WERI-Rb-1 (cell line): ENCODE results near the gene TMEFF1.

Experiments
- DNase-seq: peaks from one replicate; pipeline ENCODE4 v3.0.0-alpha.2; 2020
- H3K27ac ChIP-seq: fragments of 250-450 bp; sonication (Bioruptor Pico); 2 replicates; pipeline ENCODE4 v1.5.1; 2020; ENCODE audit warnings: mild to moderate bottlenecking, moderate library complexity
- H3K27me3 ChIP-seq: fragments of 250-450 bp; sonication (Bioruptor Pico); 2 replicates; pipeline ENCODE4 v1.5.1; 2021; ENCODE audit warnings: mild to moderate bottlenecking, low read depth, moderate library complexity; ENCODE audit not compliant: insufficient read depth, severe bottlenecking
- H3K36me3 ChIP-seq: fragments of 250-450 bp; sonication (Bioruptor Pico); 2 replicates; pipeline ENCODE4 v1.5.1; 2020; ENCODE audit warnings: mild to moderate bottlenecking, moderate library complexity
- H3K4me3 ChIP-seq: 2 replicates; pipeline ENCODE4 v1.5.1; 2011; ENCODE audit warnings: low read depth, mild to moderate bottlenecking, control low read depth, low read length
- H3K9me3 ChIP-seq: fragments of 250-450 bp; sonication (Bioruptor Pico); 2 replicates; pipeline ENCODE4 v1.5.1; 2021; ENCODE audit warnings: mild to moderate bottlenecking, moderate library complexity; ENCODE audit not compliant: severe bottlenecking
- TF ChIP-seq, protein P1 (sequence below): IDR thresholded peaks from 2 replicates; pipeline ENCODE4 v1.5.1; 2011; ENCODE audit warnings: low read depth, mild to moderate bottlenecking, control low read depth, inconsistent platforms, low read length

Gene TMEFF1

DNA sequence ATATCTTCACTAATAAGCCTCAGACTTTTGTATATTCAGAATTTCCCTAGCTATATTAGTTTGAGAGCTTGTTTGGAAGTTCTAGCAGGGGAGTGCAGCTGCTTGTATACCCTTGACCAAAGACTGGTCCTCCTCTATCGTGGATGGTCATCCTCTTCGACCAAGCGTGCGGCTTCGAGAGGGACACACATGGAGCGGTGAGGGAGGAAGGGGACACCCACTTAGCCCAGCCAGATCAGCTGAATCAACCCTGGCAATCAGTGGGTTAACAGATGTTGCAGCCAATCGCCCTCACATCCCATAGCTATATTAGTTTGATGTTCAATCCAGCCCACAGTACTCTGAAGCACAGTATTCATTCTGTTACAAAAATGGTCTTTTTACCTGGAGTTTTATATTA is 108.1 kb downstream of the TMEFF1 start:
- Histone ChIP-seq H3K27ac (no peak overlapping the region), H3K27me3 (no peaks in the 10 kb centered on the region), H3K36me3 (peaks cover 22% of the 10 kb centered on the region), H3K9me3 (no peaks in the 10 kb centered on the region), H3K4me3 (no peak overlapping the region)
- no peak for DNase-seq
- TF ChIP-seq, protein P1, sequence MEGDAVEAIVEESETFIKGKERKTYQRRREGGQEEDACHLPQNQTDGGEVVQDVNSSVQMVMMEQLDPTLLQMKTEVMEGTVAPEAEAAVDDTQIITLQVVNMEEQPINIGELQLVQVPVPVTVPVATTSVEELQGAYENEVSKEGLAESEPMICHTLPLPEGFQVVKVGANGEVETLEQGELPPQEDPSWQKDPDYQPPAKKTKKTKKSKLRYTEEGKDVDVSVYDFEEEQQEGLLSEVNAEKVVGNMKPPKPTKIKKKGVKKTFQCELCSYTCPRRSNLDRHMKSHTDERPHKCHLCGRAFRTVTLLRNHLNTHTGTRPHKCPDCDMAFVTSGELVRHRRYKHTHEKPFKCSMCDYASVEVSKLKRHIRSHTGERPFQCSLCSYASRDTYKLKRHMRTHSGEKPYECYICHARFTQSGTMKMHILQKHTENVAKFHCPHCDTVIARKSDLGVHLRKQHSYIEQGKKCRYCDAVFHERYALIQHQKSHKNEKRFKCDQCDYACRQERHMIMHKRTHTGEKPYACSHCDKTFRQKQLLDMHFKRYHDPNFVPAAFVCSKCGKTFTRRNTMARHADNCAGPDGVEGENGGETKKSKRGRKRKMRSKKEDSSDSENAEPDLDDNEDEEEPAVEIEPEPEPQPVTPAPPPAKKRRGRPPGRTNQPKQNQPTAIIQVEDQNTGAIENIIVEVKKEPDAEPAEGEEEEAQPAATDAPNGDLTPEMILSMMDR, result no peak

DNA sequence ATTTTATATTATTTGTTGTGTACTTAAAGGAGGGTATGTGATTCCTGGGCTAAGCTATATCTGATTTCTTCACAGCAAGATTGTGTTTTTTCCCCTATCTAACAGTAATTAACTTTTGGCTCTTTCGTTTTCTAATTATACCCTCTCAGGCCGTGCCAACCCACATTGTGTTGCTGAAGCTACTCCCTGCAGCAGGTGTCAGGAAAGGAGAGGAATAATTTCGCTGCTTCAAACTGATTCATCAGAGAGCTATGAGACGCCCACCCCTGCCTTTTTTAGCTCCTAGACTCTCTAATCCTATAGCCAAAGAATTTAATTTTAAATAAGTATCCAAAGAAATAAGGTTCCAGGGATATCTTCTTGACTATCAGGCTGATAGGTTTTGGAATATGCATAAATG is 108.7 kb downstream of the TMEFF1 start:
- no peak overlapping the region for H3K27ac ChIP-seq
- no peak for DNase-seq
- H3K9me3 ChIP-seq, result no peaks in the 10 kb centered on the region
- peaks cover 28% of the 10 kb centered on the region for H3K36me3 ChIP-seq
- TF ChIP-seq, protein P1, result no peak
- H3K4me3 ChIP-seq, result no peak overlapping the region
- no peaks in the 10 kb centered on the region for H3K27me3 ChIP-seq

DNA sequence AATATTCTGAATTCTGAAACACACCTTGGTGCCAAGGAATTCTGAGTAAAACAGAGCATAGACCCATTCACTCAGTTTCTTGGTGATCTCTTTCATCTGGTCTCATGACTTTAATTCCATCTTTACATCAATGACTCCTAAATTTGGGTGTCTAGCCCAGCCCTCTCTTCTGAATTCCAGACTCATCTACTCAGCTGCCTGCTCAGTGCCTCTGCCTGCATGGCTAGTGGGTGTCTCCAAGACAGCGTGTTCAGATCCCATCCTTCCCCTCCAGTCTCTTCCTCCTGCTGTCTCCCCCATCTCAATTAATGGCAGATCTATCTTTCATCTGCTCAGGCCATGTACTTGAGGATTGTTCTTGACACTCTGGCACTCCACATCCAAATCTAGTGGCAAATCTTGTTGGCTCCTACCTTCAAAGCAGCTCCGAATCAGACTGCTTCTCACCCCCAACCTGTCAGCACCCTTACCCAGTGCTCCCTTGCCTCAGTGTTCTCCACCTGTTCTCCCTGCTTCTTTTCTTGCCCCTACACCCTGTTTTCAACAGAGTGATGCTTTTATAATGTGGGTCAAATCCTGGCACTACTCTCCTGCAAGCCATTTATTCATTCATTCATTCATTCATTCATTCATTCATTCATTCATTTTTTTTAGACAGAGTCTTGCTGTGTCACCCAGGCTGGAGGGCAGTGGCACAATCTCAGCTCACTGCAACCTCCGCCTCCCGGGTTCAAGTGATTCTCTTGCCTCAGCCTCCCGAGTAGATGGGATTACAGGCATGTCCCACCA is 110.3 kb downstream of the TMEFF1 start:
- no peak overlapping the region for H3K4me3 ChIP-seq
- H3K36me3 ChIP-seq, result peaks cover 28% of the 10 kb centered on the region
- DNase-seq, result no peak
- no peaks in the 10 kb centered on the region for H3K27me3 ChIP-seq
- H3K9me3 ChIP-seq, result no peaks in the 10 kb centered on the region
- TF ChIP-seq, protein P1, result no peak
- no peak overlapping the region for H3K27ac ChIP-seq

DNA sequence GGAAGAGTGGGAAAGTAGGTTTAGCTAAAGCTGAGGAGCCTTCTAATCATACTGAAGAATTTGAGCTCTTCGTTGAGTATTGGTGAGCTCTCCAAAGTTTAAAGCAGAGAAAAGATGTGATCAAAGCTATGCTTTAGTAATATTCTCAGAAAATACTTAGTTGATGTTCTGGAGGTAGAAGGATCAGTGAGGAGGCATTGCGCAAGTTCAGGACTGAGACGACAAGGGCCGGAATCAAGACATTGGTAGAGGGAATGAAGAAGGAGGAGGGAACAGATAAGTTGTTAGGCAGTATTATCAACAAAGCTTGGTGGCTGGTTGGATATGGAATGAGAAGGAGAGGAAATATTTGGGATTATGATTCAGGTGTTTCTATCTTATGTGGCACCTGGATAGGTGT is 112.0 kb downstream of the TMEFF1 start:
- TF ChIP-seq, protein P1, result no peak
- DNase-seq, result no peak
- no peak overlapping the region for H3K4me3 ChIP-seq
- H3K27me3 ChIP-seq, result no peaks in the 10 kb centered on the region
- H3K9me3 ChIP-seq, result no peaks in the 10 kb centered on the region
- H3K27ac ChIP-seq, result no peak overlapping the region
- H3K36me3 ChIP-seq, result peaks cover 22% of the 10 kb centered on the region

DNA sequence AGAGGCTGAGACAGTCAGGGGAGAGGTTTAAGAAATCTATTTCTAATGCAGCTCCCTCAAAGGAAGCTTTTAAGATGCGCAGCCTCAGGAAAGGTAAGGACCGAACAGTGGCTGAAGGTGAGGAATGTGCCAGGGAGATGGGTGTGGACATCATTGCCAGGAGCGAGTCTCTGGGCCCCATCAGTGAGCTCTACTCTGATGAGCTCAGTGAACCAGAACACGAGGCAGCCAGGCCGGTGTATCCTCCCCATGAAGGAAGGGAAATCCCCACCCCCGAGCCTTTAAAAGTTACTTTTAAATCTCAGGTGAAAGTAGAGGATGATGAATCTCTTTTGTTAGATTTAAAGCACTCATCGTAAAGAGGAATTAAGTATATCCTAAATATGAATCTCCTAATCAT is 113.1 kb downstream of the TMEFF1 start:
- Histone ChIP-seq H3K9me3 (no peaks in the 10 kb centered on the region), H3K27me3 (no peaks in the 10 kb centered on the region), H3K4me3 (no peak overlapping the region), H3K36me3 (peaks cover 22% of the 10 kb centered on the region), H3K27ac (no peak overlapping the region)
- TF ChIP-seq, protein P1, result no peak
- DNase-seq, result no peak

DNA sequence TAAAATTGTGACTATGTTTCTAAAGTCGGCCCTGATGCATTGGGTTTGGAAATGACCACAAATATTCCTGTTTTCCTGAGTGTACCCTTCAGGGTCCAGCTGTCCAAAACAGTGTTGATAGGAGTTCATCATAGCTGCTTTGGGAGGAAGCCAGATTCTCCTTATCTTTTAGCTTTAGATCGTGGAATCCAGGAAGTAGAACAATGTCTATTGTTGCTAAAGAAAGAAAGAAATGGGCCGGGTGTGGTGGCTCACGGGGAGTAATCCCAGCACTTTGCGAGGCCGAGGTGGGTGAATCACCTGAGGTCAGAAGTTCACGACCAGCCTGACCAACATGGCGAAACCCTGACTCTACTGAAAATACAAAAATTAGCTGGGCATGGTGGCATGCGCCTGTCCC is 114.4 kb downstream of the TMEFF1 start:
- Histone ChIP-seq H3K36me3 (peaks cover 22% of the 10 kb centered on the region), H3K27me3 (no peaks in the 10 kb centered on the region), H3K27ac (no peak overlapping the region), H3K4me3 (no peak overlapping the region), H3K9me3 (no peaks in the 10 kb centered on the region)
- TF ChIP-seq, protein P1, result no peak
- no peak for DNase-seq
